HCT116 (cell line): ENCODE results near the gene DOCK3.

Experiments
- CBX3 ChIP-seq: IDR thresholded peaks from 2 replicates; pipeline ENCODE4 v1.6.1; 2012; ENCODE audit warnings: low read depth
- CEBPB ChIP-seq: IDR thresholded peaks from 2 replicates; pipeline ENCODE4 v1.6.1; 2012; ENCODE audit warnings: low read depth
- EZH2 ChIP-seq: fragments of 200-600 bp; sonication (generic); IDR thresholded peaks from 2 replicates; pipeline ENCODE4 v1.6.1; 2017; ENCODE audit warnings: antibody characterized with exemption, mixed run types
- EZH2phosphoT487 ChIP-seq: fragments of 200-600 bp; IDR thresholded peaks from 2 replicates; pipeline ENCODE4 v1.6.1; 2018; ENCODE audit warnings: antibody characterized with exemption, borderline replicate concordance
- POLR2AphosphoS5 ChIP-seq: IDR thresholded peaks from 2 replicates; pipeline ENCODE4 v1.6.1; 2011; ENCODE audit warnings: mild to moderate bottlenecking, low read depth, low read length, moderate library complexity
- RAD21 ChIP-seq: IDR thresholded peaks from 2 replicates; pipeline ENCODE4 v1.6.1; 2012; ENCODE audit warnings: low read depth, mild to moderate bottlenecking
- SIN3A ChIP-seq: IDR thresholded peaks from 2 replicates; pipeline ENCODE4 v1.6.1; 2012; ENCODE audit warnings: low read depth
- SP1 ChIP-seq: IDR thresholded peaks from 2 replicates; pipeline ENCODE4 v1.6.1; 2012; ENCODE audit warnings: low read depth
- YY1 ChIP-seq: IDR thresholded peaks from 2 replicates; pipeline ENCODE4 v1.6.1; 2011; ENCODE audit warnings: low read length, low read depth, moderate library complexity, mild to moderate bottlenecking; ENCODE audit not compliant: insufficient replicate concordance; ENCODE audit errors: extremely low read depth
- TF ChIP-seq, protein P1 (sequence below), 3 experiments: fragments of 200-600 bp in 1 of 3; sonication (generic) in 1 of 3; IDR thresholded peaks in 2 of 3; conservative IDR thresholded peaks in 1 of 3; 2 replicates each; pipeline ENCODE4 v1.5.1; 2012 to 2017; ENCODE audit warnings: low read depth in 2 of 3, low read length in 2 of 3, antibody characterized with exemption in 1 of 3, borderline replicate concordance in 1 of 3, control low read depth in 1 of 3, mild to moderate bottlenecking in 1 of 3, mixed read lengths in 1 of 3, mixed run types in 1 of 3, moderate library complexity in 1 of 3; ENCODE audit not compliant: insufficient read depth in 1 of 3
- TF ChIP-seq, protein P2 (sequence below): IDR thresholded peaks from 2 replicates; pipeline ENCODE4 v1.6.1; 2012
- TF ChIP-seq, protein P3 (sequence below): IDR thresholded peaks from 2 replicates; pipeline ENCODE4 v1.6.1; 2012
- TF ChIP-seq, protein P4 (sequence below): IDR thresholded peaks from 2 replicates; pipeline ENCODE4 v1.6.1; 2012; ENCODE audit warnings: low read depth

DNA sequence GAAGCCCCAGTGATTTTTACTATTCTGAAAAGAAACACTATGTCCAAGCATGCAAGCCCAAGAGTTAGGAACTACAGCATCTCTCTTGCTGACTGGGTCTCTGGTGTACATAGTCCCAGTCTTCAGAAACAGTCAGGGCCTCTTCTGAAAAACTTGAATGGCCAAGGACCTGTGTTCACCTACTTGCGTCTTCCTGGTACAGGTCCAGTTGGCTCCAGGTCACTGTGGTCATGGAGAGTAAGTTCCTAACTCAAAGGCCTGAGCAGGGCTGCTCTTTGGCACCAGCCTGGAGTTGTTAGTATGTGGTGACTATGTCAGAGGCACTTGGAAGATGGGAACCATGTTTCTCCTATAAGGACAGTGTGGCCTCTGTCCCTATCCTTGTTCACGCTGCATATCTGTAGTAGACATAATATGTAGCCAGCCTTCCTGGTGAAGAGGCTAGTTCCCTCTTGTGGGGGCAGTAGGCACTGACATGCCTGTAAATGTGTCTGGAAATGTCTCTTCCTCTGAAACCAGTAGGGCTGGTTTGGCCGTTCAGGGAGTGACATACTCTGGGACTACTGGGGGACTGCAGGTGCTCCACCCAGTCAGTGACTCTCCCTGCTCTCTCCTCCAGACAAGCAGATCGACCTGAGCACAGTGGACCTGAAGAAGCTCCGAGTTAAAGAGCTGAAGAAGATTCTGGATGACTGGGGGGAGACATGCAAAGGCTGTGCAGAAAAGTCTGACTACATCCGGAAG is 713.7 kb downstream of the DOCK3 start:
- no peak for TF ChIP-seq EZH2phosphoT487
- TF ChIP-seq SIN3A: no peak
- TF ChIP-seq POLR2AphosphoS5: peak; percentile 21; the same call in 1 of the 2 replicates
- TF ChIP-seq CBX3: no peak
- no peak for TF ChIP-seq EZH2
- TF ChIP-seq, protein P1, sequence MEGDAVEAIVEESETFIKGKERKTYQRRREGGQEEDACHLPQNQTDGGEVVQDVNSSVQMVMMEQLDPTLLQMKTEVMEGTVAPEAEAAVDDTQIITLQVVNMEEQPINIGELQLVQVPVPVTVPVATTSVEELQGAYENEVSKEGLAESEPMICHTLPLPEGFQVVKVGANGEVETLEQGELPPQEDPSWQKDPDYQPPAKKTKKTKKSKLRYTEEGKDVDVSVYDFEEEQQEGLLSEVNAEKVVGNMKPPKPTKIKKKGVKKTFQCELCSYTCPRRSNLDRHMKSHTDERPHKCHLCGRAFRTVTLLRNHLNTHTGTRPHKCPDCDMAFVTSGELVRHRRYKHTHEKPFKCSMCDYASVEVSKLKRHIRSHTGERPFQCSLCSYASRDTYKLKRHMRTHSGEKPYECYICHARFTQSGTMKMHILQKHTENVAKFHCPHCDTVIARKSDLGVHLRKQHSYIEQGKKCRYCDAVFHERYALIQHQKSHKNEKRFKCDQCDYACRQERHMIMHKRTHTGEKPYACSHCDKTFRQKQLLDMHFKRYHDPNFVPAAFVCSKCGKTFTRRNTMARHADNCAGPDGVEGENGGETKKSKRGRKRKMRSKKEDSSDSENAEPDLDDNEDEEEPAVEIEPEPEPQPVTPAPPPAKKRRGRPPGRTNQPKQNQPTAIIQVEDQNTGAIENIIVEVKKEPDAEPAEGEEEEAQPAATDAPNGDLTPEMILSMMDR (IDR thresholded peaks at IDR 0.05 in 2 of 3, conservative IDR thresholded peaks at IDR 0.05 in 1 of 3; ENCODE audit: borderline replicate concordance in 1 of 3, insufficient read depth in 1 of 3, low read depth in 2 of 3, low read length in 2 of 3): peak in 2 of 3 experiments; percentile 30 to 42; a peak in 3 of 6 replicates
- no peak for TF ChIP-seq SP1
- TF ChIP-seq CEBPB: no peak
- no peak for TF ChIP-seq RAD21
- no peak for TF ChIP-seq YY1
- TF ChIP-seq, protein P2, sequence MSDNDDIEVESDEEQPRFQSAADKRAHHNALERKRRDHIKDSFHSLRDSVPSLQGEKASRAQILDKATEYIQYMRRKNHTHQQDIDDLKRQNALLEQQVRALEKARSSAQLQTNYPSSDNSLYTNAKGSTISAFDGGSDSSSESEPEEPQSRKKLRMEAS: no peak
- TF ChIP-seq, protein P3, sequence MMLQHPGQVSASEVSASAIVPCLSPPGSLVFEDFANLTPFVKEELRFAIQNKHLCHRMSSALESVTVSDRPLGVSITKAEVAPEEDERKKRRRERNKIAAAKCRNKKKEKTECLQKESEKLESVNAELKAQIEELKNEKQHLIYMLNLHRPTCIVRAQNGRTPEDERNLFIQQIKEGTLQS: no peak
- TF ChIP-seq, protein P4, sequence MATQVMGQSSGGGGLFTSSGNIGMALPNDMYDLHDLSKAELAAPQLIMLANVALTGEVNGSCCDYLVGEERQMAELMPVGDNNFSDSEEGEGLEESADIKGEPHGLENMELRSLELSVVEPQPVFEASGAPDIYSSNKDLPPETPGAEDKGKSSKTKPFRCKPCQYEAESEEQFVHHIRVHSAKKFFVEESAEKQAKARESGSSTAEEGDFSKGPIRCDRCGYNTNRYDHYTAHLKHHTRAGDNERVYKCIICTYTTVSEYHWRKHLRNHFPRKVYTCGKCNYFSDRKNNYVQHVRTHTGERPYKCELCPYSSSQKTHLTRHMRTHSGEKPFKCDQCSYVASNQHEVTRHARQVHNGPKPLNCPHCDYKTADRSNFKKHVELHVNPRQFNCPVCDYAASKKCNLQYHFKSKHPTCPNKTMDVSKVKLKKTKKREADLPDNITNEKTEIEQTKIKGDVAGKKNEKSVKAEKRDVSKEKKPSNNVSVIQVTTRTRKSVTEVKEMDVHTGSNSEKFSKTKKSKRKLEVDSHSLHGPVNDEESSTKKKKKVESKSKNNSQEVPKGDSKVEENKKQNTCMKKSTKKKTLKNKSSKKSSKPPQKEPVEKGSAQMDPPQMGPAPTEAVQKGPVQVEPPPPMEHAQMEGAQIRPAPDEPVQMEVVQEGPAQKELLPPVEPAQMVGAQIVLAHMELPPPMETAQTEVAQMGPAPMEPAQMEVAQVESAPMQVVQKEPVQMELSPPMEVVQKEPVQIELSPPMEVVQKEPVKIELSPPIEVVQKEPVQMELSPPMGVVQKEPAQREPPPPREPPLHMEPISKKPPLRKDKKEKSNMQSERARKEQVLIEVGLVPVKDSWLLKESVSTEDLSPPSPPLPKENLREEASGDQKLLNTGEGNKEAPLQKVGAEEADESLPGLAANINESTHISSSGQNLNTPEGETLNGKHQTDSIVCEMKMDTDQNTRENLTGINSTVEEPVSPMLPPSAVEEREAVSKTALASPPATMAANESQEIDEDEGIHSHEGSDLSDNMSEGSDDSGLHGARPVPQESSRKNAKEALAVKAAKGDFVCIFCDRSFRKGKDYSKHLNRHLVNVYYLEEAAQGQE: no peak
